ENCODE measurements around the gene FAM216B.
A peak's percentile ranks its signal among the peaks of the same experiment; 100 is the strongest.

The FAM216B gene

DNA sequence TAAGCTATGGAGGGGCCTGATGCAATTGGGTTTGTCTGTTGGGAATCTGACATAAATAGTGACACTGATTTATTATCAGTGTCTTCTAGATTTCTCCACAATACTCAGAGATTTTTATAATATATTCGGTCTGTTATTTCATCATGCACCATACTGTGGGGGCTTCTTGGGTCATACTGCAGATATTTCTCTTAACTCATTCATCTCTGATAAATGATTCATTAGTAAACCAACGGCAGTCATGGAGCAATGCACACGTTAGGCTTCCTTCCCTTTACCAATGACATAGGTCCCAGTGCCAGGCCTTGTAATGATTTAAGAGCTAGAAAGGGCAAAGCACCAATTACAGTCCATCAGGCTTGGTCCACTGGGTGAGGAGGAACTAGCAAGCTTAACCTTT lies 53.6 kb downstream of the FAM216B start:
- H3K9me3 ChIP-seq (ENCODE audit: control insufficient read depth, low read length) = no peaks in the 10 kb centered on the region
- no peaks in the 10 kb centered on the region for H3K27me3 ChIP-seq (replicated peaks; ENCODE audit: control insufficient read depth, insufficient read depth, low read length)
- peaks cover 33% of the 10 kb centered on the region for H3K4me1 ChIP-seq (ENCODE audit: control insufficient read depth, insufficient read depth, low read length)
- no peak overlapping the region for H3K9ac ChIP-seq (ENCODE audit: low read length)
- no peak overlapping the region for H3K4me3 ChIP-seq (ENCODE audit: low read length)
- H3K36me3 ChIP-seq (ENCODE audit: control insufficient read depth, insufficient read depth, low read length, severe bottlenecking) = no peaks in the 10 kb centered on the region
- no peak for DNase-seq (ENCODE audit: low read depth)

DNA sequence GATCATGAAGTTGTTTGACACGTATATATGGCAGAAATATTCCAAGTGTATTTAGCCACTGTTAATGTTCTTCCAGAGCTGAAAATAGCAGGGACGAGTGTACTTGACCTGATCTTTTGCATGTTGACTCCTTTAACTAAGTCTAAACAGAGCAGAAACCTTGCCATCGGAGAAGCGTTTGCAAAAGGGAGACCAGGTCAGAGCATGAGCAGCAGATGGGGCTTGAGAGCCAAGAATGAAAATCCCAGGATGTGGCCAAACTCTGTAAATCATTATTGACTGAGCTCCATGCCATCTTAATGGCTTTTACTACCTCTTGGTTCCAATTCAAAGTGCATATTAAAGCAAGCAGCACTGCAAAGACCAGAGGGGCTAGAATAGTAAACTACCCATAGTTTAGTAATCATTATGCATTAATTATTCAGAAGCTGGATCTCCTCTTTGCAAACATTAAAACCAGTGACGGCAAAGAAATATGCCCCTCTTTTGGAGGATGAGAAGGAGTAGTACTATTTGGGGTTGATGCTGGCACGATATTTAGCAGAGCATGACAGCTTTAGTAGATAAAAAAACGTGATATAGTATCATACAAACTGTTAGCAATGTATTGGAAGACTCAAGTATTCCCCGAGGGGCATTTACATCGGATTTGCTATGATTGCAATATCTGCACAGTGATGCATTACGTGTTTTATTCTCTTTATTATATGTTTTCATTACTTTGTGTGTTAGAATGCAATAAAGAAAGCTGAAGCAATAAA lies 55.7 kb downstream of the FAM216B start:
- H3K9me3 ChIP-seq (ENCODE audit: control insufficient read depth, low read length) = no peaks in the 10 kb centered on the region
- DNase-seq (ENCODE audit: low read depth) = peak; percentile 75
- peaks cover 29% of the 10 kb centered on the region for H3K4me1 ChIP-seq (ENCODE audit: control insufficient read depth, insufficient read depth, low read length)
- peak overlapping the region; percentile 4 for H3K9ac ChIP-seq (ENCODE audit: low read length)
- H3K4me3 ChIP-seq (ENCODE audit: low read length) = no peak overlapping the region
- no peaks in the 10 kb centered on the region for H3K36me3 ChIP-seq (ENCODE audit: control insufficient read depth, insufficient read depth, low read length, severe bottlenecking)
- H3K27me3 ChIP-seq (replicated peaks; ENCODE audit: control insufficient read depth, insufficient read depth, low read length) = no peaks in the 10 kb centered on the region

All from adipocyte (in vitro differentiated cells).